ENCODE measurements around the gene PZP. TPM values are rescaled to one million over a fixed set of nuclear protein-coding genes. Genes with fewer than 3 reads are reported as not detected.

Gene PZP
- total and polyA plus RNA-seq, 2 of the 13 experiments (the other 11 are each of a cell fraction or from before 2014, with no cell fraction given) = 0.07 to 0.89 TPM

GRCh38 chr12:9113296-9113986, 94.8 kb downstream of the PZP start (continued):
- TF ChIP-seq SIN3A (IDR thresholded peaks at IDR 0.05; ENCODE audit: borderline replicate concordance, low read depth, low read length) = 0 out of 2 replicates have a peak, but pooled peaks have one; percentile 46
- TF ChIP-seq PHF21A (CRISPR knock-in tag; IDR thresholded peaks at IDR 0.05) = no peak
- no peak for TF ChIP-seq ZNF20 (CRISPR knock-in tag; IDR thresholded peaks at IDR 0.05)
- TF ChIP-seq KDM6A (CRISPR knock-in tag; IDR thresholded peaks at IDR 0.05; ENCODE audit: low read depth) = no peak
- no peak for TF ChIP-seq ZBTB7A (CRISPR knock-in tag; IDR thresholded peaks at IDR 0.05)
- no peak for TF ChIP-seq ZNF513 (CRISPR knock-in tag; conservative IDR thresholded peaks at IDR 0.05)
- TF ChIP-seq ZNF383 (CRISPR knock-in tag; IDR thresholded peaks at IDR 0.05; ENCODE audit: borderline replicate concordance) = no peak
- TF ChIP-seq, protein P1, sequence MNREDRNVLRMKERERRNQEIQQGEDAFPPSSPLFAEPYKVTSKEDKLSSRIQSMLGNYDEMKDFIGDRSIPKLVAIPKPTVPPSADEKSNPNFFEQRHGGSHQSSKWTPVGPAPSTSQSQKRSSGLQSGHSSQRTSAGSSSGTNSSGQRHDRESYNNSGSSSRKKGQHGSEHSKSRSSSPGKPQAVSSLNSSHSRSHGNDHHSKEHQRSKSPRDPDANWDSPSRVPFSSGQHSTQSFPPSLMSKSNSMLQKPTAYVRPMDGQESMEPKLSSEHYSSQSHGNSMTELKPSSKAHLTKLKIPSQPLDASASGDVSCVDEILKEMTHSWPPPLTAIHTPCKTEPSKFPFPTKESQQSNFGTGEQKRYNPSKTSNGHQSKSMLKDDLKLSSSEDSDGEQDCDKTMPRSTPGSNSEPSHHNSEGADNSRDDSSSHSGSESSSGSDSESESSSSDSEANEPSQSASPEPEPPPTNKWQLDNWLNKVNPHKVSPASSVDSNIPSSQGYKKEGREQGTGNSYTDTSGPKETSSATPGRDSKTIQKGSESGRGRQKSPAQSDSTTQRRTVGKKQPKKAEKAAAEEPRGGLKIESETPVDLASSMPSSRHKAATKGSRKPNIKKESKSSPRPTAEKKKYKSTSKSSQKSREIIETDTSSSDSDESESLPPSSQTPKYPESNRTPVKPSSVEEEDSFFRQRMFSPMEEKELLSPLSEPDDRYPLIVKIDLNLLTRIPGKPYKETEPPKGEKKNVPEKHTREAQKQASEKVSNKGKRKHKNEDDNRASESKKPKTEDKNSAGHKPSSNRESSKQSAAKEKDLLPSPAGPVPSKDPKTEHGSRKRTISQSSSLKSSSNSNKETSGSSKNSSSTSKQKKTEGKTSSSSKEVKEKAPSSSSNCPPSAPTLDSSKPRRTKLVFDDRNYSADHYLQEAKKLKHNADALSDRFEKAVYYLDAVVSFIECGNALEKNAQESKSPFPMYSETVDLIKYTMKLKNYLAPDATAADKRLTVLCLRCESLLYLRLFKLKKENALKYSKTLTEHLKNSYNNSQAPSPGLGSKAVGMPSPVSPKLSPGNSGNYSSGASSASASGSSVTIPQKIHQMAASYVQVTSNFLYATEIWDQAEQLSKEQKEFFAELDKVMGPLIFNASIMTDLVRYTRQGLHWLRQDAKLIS (CRISPR knock-in tag; IDR thresholded peaks at IDR 0.05) = peak; percentile 79
- TF ChIP-seq ZFP1 (CRISPR knock-in tag; IDR thresholded peaks at IDR 0.05) = peak; percentile 54; the same call in 1 of the 2 replicates
- TF ChIP-seq SSRP1 (CRISPR knock-in tag; IDR thresholded peaks at IDR 0.05) = peak; percentile 60
- TF ChIP-seq ZNF761 (CRISPR knock-in tag; conservative IDR thresholded peaks at IDR 0.05) = no peak
- TF ChIP-seq ZNF773 (CRISPR knock-in tag; IDR thresholded peaks at IDR 0.05; ENCODE audit: borderline replicate concordance) = no peak
- TF ChIP-seq MIER3 (CRISPR knock-in tag; IDR thresholded peaks at IDR 0.05; ENCODE audit: borderline replicate concordance) = no peak
- no peak for TF ChIP-seq NBN (conservative IDR thresholded peaks at IDR 0.05)
- TF ChIP-seq REL (CRISPR knock-in tag; conservative IDR thresholded peaks at IDR 0.05) = no peak
- TF ChIP-seq, protein P2, sequence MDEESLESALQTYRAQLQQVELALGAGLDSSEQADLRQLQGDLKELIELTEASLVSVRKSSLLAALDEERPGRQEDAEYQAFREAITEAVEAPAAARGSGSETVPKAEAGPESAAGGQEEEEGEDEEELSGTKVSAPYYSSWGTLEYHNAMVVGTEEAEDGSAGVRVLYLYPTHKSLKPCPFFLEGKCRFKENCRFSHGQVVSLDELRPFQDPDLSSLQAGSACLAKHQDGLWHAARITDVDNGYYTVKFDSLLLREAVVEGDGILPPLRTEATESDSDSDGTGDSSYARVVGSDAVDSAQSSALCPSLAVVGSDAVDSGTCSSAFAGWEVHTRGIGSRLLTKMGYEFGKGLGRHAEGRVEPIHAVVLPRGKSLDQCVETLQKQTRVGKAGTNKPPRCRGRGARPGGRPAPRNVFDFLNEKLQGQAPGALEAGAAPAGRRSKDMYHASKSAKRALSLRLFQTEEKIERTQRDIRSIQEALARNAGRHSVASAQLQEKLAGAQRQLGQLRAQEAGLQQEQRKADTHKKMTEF (CRISPR knock-in tag; IDR thresholded peaks at IDR 0.05) = peak; percentile 36; the same call in 1 of the 2 replicates
- TF ChIP-seq, protein P3, sequence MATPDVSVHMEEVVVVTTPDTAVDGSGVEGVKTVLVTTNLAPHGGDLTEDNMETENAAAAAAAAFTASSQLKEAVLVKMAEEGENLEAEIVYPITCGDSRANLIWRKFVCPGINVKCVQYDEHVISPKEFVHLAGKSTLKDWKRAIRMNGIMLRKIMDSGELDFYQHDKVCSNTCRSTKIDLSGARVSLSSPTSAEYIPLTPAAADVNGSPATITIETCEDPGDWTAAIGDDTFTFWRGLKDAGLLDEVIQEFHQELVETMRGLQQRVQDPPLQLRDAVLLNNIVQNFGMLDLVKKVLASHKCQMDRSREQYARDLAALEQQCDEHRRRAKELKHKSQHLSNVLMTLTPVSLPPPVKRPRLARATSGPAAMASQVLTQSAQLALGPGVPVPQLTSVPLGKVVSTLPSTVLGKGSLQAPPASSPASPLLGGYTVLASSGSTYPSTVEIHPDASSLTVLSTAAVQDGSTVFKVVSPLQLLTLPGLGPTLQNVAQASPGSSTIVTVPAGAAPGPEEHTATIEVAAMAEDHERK (CRISPR knock-in tag; IDR thresholded peaks at IDR 0.05; ENCODE audit: low read depth) = no peak
- TF ChIP-seq TEAD2 (CRISPR knock-in tag; IDR thresholded peaks at IDR 0.05) = no peak
- TF ChIP-seq ZFP90 (CRISPR knock-in tag; IDR thresholded peaks at IDR 0.05; ENCODE audit: borderline replicate concordance) = 0 out of 2 replicates have a peak, but pooled peaks have one; percentile 4
- no peak for TF ChIP-seq ZNF790 (CRISPR knock-in tag; IDR thresholded peaks at IDR 0.05; ENCODE audit: borderline replicate concordance)
- no peak for TF ChIP-seq ZFP36L1 (CRISPR knock-in tag; IDR thresholded peaks at IDR 0.05)
- TF ChIP-seq CERS6 (CRISPR knock-in tag; IDR thresholded peaks at IDR 0.05) = no peak
